Loucy (cell line): ENCODE data around the gene COPE.

Experiments used
- H2AFZ ChIP-seq: fragments of 200-600 bp; sonication (generic); 2 replicates; pipeline ENCODE4 v1.6.0; 2016; ENCODE audit warnings: antibody characterized with exemption, mild to moderate bottlenecking, low read length, moderate library complexity
- H3F3A ChIP-seq: fragments of 200-600 bp; 2 replicates; pipeline ENCODE4 v1.6.0; 2016; ENCODE audit warnings: antibody characterized with exemption, low read depth, mild to moderate bottlenecking
- H3K27me3 ChIP-seq: fragments of 200-600 bp; sonication (generic); 2 replicates; pipeline ENCODE4 v1.6.1; 2014; ENCODE audit warnings: low read length, mild to moderate bottlenecking; ENCODE audit not compliant: insufficient read depth, poor library complexity, severe bottlenecking
- H3K36me3 ChIP-seq: fragments of 200-600 bp; sonication (generic); 2 replicates; pipeline ENCODE4 v1.6.1; 2016; ENCODE audit warnings: low read length; ENCODE audit not compliant: insufficient read depth
- H3K4me1 ChIP-seq: fragments of 200-600 bp; sonication (generic); 2 replicates; pipeline ENCODE4 v1.5.1; 2014; ENCODE audit warnings: low read length, mild to moderate bottlenecking; ENCODE audit not compliant: insufficient read depth, poor library complexity, severe bottlenecking
- H3K4me2 ChIP-seq: fragments of 200-600 bp; sonication (generic); 2 replicates; pipeline ENCODE4 v1.6.0; 2014; ENCODE audit warnings: antibody characterized with exemption, low read length, low read depth, mild to moderate bottlenecking; ENCODE audit not compliant: poor library complexity, severe bottlenecking
- H3K4me3 ChIP-seq: fragments of 200-600 bp; sonication (generic); 2 replicates; pipeline ENCODE4 v1.5.1; 2014; ENCODE audit warnings: low read length, mild to moderate bottlenecking, mixed read lengths; ENCODE audit not compliant: poor library complexity, severe bottlenecking
- H3K79me2 ChIP-seq: fragments of 200-600 bp; sonication (generic); 2 replicates; pipeline ENCODE4 v1.6.1; 2014; ENCODE audit warnings: low read length; ENCODE audit not compliant: insufficient read depth
- H3K9ac ChIP-seq: fragments of 200-600 bp; sonication (generic); 2 replicates; pipeline ENCODE4 v1.6.0; 2014; ENCODE audit warnings: mild to moderate bottlenecking, low read depth, low read length, moderate library complexity; ENCODE audit not compliant: poor library complexity, severe bottlenecking
- H3K9me2 ChIP-seq: fragments of 200-600 bp; sonication (generic); replicated peaks from 2 replicates; pipeline ENCODE4 v1.6.1; 2016; ENCODE audit warnings: low read depth, low read length, mixed read lengths
- H3K9me3 ChIP-seq: fragments of 200-600 bp; sonication (generic); 2 replicates; pipeline ENCODE4 v1.6.1; 2014; ENCODE audit warnings: mild to moderate bottlenecking, antibody characterized with exemption, low read length, low read depth; ENCODE audit not compliant: insufficient read depth
- H4K20me1 ChIP-seq: fragments of 200-600 bp; sonication (generic); 2 replicates; pipeline ENCODE4 v1.6.0; 2014; ENCODE audit warnings: antibody characterized with exemption, low read length, mild to moderate bottlenecking; ENCODE audit not compliant: insufficient read depth, poor library complexity, severe bottlenecking
- EZH2phosphoT487 ChIP-seq: fragments of 200-600 bp; IDR thresholded peaks from 2 replicates; pipeline ENCODE4 v1.6.1; 2018; ENCODE audit warnings: antibody characterized with exemption, mild to moderate bottlenecking, moderate library complexity, borderline replicate concordance
- TF ChIP-seq, protein P1 (sequence below): fragments of 200-600 bp; sonication (generic); conservative IDR thresholded peaks from 2 replicates; pipeline ENCODE4 v1.5.1; 2014; ENCODE audit warnings: mild to moderate bottlenecking, antibody characterized with exemption, low read length

The COPE gene

DNA sequence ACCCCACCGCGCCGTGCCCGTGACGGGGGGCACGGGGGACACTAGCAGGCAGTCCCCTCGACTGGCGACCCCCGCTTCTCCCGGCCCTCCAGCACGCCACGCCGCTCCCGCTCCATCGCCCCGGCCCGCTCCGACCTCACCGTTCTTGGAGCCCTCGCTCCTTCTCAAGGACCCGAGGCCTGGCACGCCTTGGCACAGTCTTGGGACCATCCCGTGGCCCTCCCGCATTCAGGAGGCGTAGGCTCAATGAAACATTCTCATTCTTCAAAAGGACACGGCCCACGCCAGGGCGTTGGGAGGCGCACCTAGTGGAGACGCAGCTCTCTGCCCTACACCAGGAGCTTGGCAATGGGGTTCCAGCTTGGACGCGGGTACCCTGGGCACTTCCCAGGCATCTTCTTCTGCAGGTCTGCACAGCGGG is 22.8 kb downstream of the COPE start:
- Histone ChIP-seq H3K9me2 (no peaks in the 10 kb centered on the region), H3K79me2 (no peaks in the 10 kb centered on the region), H3K4me2 (no peak overlapping the region), H3F3A (no peaks in the 10 kb centered on the region), H3K36me3 (no peaks in the 10 kb centered on the region), H3K4me3 (no peak overlapping the region), H3K9ac (no peak overlapping the region), H3K9me3 (no peaks in the 10 kb centered on the region), H3K27me3 (no peaks in the 10 kb centered on the region), H2AFZ (no peak overlapping the region), H3K4me1 (no peaks in the 10 kb centered on the region), H4K20me1 (no peaks in the 10 kb centered on the region)
- TF ChIP-seq, protein P1, sequence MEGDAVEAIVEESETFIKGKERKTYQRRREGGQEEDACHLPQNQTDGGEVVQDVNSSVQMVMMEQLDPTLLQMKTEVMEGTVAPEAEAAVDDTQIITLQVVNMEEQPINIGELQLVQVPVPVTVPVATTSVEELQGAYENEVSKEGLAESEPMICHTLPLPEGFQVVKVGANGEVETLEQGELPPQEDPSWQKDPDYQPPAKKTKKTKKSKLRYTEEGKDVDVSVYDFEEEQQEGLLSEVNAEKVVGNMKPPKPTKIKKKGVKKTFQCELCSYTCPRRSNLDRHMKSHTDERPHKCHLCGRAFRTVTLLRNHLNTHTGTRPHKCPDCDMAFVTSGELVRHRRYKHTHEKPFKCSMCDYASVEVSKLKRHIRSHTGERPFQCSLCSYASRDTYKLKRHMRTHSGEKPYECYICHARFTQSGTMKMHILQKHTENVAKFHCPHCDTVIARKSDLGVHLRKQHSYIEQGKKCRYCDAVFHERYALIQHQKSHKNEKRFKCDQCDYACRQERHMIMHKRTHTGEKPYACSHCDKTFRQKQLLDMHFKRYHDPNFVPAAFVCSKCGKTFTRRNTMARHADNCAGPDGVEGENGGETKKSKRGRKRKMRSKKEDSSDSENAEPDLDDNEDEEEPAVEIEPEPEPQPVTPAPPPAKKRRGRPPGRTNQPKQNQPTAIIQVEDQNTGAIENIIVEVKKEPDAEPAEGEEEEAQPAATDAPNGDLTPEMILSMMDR, result no peak
- no peak for TF ChIP-seq EZH2phosphoT487

DNA sequence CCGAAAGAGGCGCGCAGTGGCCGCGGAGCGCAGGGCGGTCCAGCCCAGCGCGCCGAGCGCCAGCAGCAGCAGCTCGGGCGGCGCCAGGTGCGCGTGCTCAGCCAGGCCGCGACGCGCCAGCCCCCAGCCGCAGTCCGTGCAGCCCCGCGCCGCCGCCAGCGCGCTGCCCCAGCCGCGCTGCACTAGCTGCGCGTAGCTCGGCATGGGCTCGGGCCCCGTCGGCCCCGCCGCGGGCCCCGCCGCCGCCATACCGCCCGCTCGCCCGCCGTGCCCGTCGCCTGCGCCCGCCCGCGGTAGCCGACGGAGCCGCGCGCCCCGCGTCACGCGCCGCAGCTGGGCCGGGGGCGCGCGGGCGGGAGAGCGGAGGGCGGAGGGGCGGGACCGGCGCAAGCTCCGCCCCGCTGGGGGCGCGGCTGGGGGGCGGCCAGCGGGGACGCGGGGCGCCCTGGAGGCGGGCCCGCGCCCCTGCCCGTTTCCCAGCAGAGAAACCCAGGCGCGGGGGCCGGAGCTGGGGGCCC is 23.3 kb downstream of the COPE start, which contains the start of gene CERS1:
TSS of gene CERS1 (minus strand) at position 335 of the 518 bp plus-strand sequence. CDS start at position 249, 86 bp downstream.
- Histone ChIP-seq H3K9me2 (no peaks in the 10 kb centered on the region), H3K27me3 (no peaks in the 10 kb centered on the region), H3K4me3 (no peak within 1 kb of the TSS), H3K9me3 (no peaks in the 10 kb centered on the region), H3K4me1 (no peaks in the 10 kb centered on the region), H3K4me2 (no peak within 1 kb of the TSS), H4K20me1 (no peaks in the 10 kb centered on the region), H2AFZ (no peak within 1 kb of the TSS), H3K79me2 (no peaks in the 10 kb centered on the region), H3F3A (no peaks in the 10 kb centered on the region), H3K36me3 (no peaks in the 10 kb centered on the region), H3K9ac (no peak within 1 kb of the TSS)
- TF ChIP-seq, protein P1, result no peak
- TF ChIP-seq EZH2phosphoT487, result no peak

- Histone ChIP-seq H3K9me2 (no peaks in the 10 kb centered on the region), H3K27me3 (no peaks in the 10 kb centered on the region), H3K9me3 (no peaks in the 10 kb centered on the region), H3K36me3 (no peaks in the 10 kb centered on the region), H3K9ac (no peak overlapping the region), H3K4me1 (no peaks in the 10 kb centered on the region), H3K79me2 (no peaks in the 10 kb centered on the region), H3K4me3 (no peak overlapping the region), H3F3A (no peaks in the 10 kb centered on the region), H4K20me1 (no peaks in the 10 kb centered on the region), H2AFZ (no peak overlapping the region), H3K4me2 (no peak overlapping the region)
- TF ChIP-seq, protein P1, result no peak
- TF ChIP-seq EZH2phosphoT487, result no peak
Measured at GRCh38 chr19:18895038-18895823, 24.0 kb downstream of the COPE start.
